ENCODE measurements around the gene FIBP. TPM values are rescaled to one million over a fixed set of nuclear protein-coding genes. Genes with fewer than 3 reads are reported as not detected.
"Not testable (repeated sequence)": the region's sequence is repeated elsewhere in the genome, so short reads cannot be mapped to it uniquely, and the experiment has no call there.

Gene FIBP
- total and polyA plus RNA-seq, 4 donors: 47.1 to 77.2 (median 62.2) TPM

GRCh38 chr11:65849771-65850216, 38.5 kb downstream of the FIBP start:
- H3K27ac ChIP-seq (ENCODE audit: low read depth in 1 of 2, low read length in 1 of 2): no peak overlapping the region
- no peak overlapping the region for H3K4me3 ChIP-seq
- TF ChIP-seq, protein P1, sequence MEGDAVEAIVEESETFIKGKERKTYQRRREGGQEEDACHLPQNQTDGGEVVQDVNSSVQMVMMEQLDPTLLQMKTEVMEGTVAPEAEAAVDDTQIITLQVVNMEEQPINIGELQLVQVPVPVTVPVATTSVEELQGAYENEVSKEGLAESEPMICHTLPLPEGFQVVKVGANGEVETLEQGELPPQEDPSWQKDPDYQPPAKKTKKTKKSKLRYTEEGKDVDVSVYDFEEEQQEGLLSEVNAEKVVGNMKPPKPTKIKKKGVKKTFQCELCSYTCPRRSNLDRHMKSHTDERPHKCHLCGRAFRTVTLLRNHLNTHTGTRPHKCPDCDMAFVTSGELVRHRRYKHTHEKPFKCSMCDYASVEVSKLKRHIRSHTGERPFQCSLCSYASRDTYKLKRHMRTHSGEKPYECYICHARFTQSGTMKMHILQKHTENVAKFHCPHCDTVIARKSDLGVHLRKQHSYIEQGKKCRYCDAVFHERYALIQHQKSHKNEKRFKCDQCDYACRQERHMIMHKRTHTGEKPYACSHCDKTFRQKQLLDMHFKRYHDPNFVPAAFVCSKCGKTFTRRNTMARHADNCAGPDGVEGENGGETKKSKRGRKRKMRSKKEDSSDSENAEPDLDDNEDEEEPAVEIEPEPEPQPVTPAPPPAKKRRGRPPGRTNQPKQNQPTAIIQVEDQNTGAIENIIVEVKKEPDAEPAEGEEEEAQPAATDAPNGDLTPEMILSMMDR (IDR thresholded peaks at IDR 0.05; ENCODE audit: control extremely low read depth, extremely low read depth): no peak
- no peaks in the 10 kb centered on the region for H3K27me3 ChIP-seq (ENCODE audit: control insufficient read depth in 3 of 3, insufficient read depth in 3 of 3, low read length in 2 of 3)
- H3K36me3 ChIP-seq (ENCODE audit: control insufficient read depth in 4 of 4, insufficient read depth in 4 of 4, low read length in 4 of 4): peaks cover 13 to 39% (median 15%) of the 10 kb centered on the region in 4 donors
- ATAC-seq (ENCODE audit: insufficient read depth, low FRiP score): no peak
- 55 to 72% methylated on average over 16 of the region's 16 CpGs for WGBS, 2 donors
- DNase-seq: no peak
- no peak overlapping the region for H3K9ac ChIP-seq (ENCODE audit: insufficient read depth in 1 of 2, low read length in 2 of 2)
- no peaks in the 10 kb centered on the region for H3K4me1 ChIP-seq (ENCODE audit: control insufficient read depth in 5 of 5, insufficient read depth in 5 of 5, low read length in 5 of 5)
- peaks cover 0 to 6% (median 2%) of the 10 kb centered on the region in 4 donors for H3K9me3 ChIP-seq (ENCODE audit: control insufficient read depth in 4 of 4, insufficient read depth in 3 of 4, low read length in 3 of 4)

DNA sequence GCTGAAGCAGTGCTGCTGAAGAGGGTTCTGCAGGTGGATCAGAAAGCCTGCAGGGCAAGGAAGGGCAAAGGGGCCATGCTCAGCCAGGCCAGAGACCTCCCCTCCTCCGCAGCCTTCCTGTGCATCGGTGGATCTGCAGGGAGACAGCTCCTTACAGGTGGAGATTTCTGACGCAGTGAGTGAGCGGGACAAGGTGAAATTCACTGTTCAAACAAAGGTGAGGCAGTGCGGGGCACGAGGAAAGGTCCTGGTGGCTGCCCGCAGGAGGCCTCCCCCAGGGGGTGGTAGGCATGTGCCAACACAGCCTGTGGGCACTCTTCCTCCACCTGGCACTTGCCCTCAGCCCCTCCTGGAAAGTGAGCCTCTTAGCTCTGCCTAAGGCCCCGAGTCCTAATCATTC, 38.9 kb downstream of the FIBP start:
- Histone ChIP-seq H3K4me1 (ENCODE audit: control insufficient read depth in 5 of 5, insufficient read depth in 5 of 5, low read length in 5 of 5) (no peaks in the 10 kb centered on the region), H3K27me3 (ENCODE audit: control insufficient read depth in 3 of 3, insufficient read depth in 3 of 3, low read length in 2 of 3) (no peaks in the 10 kb centered on the region), H3K4me3 (no peak overlapping the region), H3K36me3 (ENCODE audit: control insufficient read depth in 4 of 4, insufficient read depth in 4 of 4, low read length in 4 of 4) (peaks cover 9 to 35% (median 11%) of the 10 kb centered on the region in 4 donors), H3K9ac (ENCODE audit: insufficient read depth in 1 of 2, low read length in 2 of 2) (no peak overlapping the region), H3K27ac (ENCODE audit: low read depth in 1 of 2, low read length in 1 of 2) (no peak overlapping the region), H3K9me3 (ENCODE audit: control insufficient read depth in 4 of 4, insufficient read depth in 3 of 4, low read length in 3 of 4) (peaks cover 0 to 6% (median 2%) of the 10 kb centered on the region in 4 donors)
- no peak for ATAC-seq (ENCODE audit: insufficient read depth, low FRiP score)
- DNase-seq: no peak
- WGBS, 2 donors: 67 to 68% methylated on average over 8 of the region's 8 CpGs
- TF ChIP-seq, protein P1 (IDR thresholded peaks at IDR 0.05; ENCODE audit: control extremely low read depth, extremely low read depth): no peak

DNA sequence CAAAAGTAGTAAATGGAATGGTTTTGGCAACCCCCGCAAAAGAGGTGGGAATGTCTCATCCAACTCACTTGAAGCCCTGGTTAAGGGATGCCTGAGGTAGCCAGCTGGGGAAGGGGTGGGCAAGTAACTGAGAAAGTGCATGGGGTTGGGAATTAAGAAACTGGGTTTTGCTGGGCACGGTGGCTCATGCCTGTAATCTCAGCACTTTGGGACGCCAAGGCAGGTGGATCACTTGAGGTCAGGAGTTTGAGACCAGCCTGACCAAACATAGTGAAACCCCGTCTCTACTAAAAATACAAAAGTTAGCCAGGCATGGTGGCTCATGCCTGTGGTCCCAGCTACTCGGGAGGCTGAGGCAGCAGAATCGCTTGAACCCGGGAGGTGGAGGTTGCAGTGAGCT, 39.6 kb downstream of the FIBP start:
- not testable (repeated sequence) for H3K27me3 ChIP-seq (ENCODE audit: control insufficient read depth in 3 of 3, insufficient read depth in 3 of 3, low read length in 2 of 3); H3K27ac ChIP-seq (ENCODE audit: low read depth in 1 of 2, low read length in 1 of 2); H3K9me3 ChIP-seq (ENCODE audit: control insufficient read depth in 4 of 4, insufficient read depth in 3 of 4, low read length in 3 of 4); H3K4me3 ChIP-seq; H3K4me1 ChIP-seq (ENCODE audit: control insufficient read depth in 5 of 5, insufficient read depth in 5 of 5, low read length in 5 of 5); H3K9ac ChIP-seq (ENCODE audit: insufficient read depth in 1 of 2, low read length in 2 of 2); ATAC-seq (ENCODE audit: insufficient read depth, low FRiP score)
- WGBS, 2 donors: 63 to 66% methylated on average over 7 of the region's 7 CpGs
- peaks cover 4 to 28% (median 6%) of the 10 kb centered on the region in 4 donors for H3K36me3 ChIP-seq (ENCODE audit: control insufficient read depth in 4 of 4, insufficient read depth in 4 of 4, low read length in 4 of 4)
- peak in 1 of 3 donors; percentile 10 for DNase-seq

DNA sequence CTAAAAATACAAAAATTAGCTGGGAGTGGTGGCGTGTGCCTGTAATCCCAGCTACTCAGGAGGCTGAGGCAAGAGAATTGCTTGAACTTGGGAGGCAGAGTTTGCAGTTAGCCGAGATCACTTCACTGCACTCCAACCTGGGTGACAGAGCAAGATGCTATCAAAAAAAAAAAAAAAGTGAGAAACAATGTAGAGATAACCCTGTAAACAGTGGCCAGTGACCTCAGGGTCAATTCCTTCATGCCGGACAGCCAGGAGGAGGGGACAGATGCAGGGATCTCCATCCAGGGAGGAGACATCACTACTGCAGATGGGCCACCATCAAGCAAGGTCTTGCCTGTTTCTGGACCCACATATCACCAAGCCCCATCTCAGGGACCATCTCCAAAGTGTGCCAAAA, 40.5 kb downstream of the FIBP start:
- Histone ChIP-seq H3K9ac (ENCODE audit: insufficient read depth in 1 of 2, low read length in 2 of 2) (no peak overlapping the region), H3K36me3 (ENCODE audit: control insufficient read depth in 4 of 4, insufficient read depth in 4 of 4, low read length in 4 of 4) (peaks cover 0 to 18% (median 2%) of the 10 kb centered on the region in 4 donors), H3K4me3 (no peak overlapping the region), H3K4me1 (ENCODE audit: control insufficient read depth in 5 of 5, insufficient read depth in 5 of 5, low read length in 5 of 5) (no peaks in the 10 kb centered on the region), H3K27me3 (ENCODE audit: control insufficient read depth in 3 of 3, insufficient read depth in 3 of 3, low read length in 2 of 3) (no peaks in the 10 kb centered on the region), H3K9me3 (ENCODE audit: control insufficient read depth in 4 of 4, insufficient read depth in 3 of 4, low read length in 3 of 4) (peaks cover 0 to 6% (median 2%) of the 10 kb centered on the region in 4 donors), H3K27ac (ENCODE audit: low read depth in 1 of 2, low read length in 1 of 2) (no peak overlapping the region)
- no peak for DNase-seq
- 74 to 77% methylated on average over 3 of the region's 3 CpGs for WGBS, 2 donors
- no peak for ATAC-seq (ENCODE audit: insufficient read depth, low FRiP score)
- TF ChIP-seq, protein P1 (IDR thresholded peaks at IDR 0.05; ENCODE audit: control extremely low read depth, extremely low read depth): no peak

All from lung (tissue), 12 donors.